ENCODE measurements around the gene SLC9A9.

DNA sequence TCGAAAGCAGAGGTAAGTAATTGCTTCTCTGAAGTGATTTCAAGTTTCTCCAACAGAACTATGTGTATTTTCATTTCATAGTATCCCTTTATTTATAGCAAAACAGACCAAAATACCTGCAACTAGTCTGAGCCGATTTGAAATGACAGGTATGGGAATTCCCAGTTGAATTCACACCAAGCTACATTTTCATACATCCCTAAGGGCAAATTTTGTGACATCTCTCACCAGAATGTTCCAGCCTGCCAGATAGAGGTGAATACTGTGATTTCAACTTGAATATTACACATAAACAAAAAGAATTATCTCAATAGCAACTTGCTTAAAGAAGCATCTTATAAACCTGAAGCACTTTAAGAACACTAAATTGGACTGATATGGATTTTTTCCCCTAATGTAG, 235.7 kb downstream of the SLC9A9 start:
- TF ChIP-seq TCF3 (CRISPR knock-in tag; IDR thresholded peaks at IDR 0.05) (no peak), BACH1 (tag; IDR thresholded peaks at IDR 0.05) (no peak), MTA1 (IDR thresholded peaks at IDR 0.05; ENCODE audit: borderline replicate concordance) (no peak), CTCF (IDR thresholded peaks at IDR 0.05 in 2 of 3, conservative IDR thresholded peaks at IDR 0.05 in 1 of 3; ENCODE audit: insufficient read depth in 2 of 3, low read depth in 1 of 3, low read length in 3 of 3) (no peak), RAD21 (CRISPR knock-in tag; conservative IDR thresholded peaks at IDR 0.05 in 1 of 2, IDR thresholded peaks at IDR 0.05 in 1 of 2) (no peak), ZNF609 (CRISPR knock-in tag; IDR thresholded peaks at IDR 0.05; ENCODE audit: borderline replicate concordance) (no peak), GABPA (tag; conservative IDR thresholded peaks at IDR 0.05; ENCODE audit: low read depth) (no peak), RBM39 (optimal IDR thresholded peaks at IDR 0.05; ENCODE audit: low read depth, low read length) (no peak), ZNF583 (CRISPR knock-in tag; IDR thresholded peaks at IDR 0.05) (no peak), TEAD4 (IDR thresholded peaks at IDR 0.05; ENCODE audit: low read length) (no peak), TEAD4 (CRISPR knock-in tag; IDR thresholded peaks at IDR 0.05; ENCODE audit: borderline replicate concordance) (no peak), SREBF2 (CRISPR knock-in tag; IDR thresholded peaks at IDR 0.05) (no peak), TGIF2 (CRISPR knock-in tag; IDR thresholded peaks at IDR 0.05) (no peak), POLR2AphosphoS2 (IDR thresholded peaks at IDR 0.05; ENCODE audit: low read length) (no peak)
